ENCODE results near the gene WDR37.

Gene WDR37

DNA sequence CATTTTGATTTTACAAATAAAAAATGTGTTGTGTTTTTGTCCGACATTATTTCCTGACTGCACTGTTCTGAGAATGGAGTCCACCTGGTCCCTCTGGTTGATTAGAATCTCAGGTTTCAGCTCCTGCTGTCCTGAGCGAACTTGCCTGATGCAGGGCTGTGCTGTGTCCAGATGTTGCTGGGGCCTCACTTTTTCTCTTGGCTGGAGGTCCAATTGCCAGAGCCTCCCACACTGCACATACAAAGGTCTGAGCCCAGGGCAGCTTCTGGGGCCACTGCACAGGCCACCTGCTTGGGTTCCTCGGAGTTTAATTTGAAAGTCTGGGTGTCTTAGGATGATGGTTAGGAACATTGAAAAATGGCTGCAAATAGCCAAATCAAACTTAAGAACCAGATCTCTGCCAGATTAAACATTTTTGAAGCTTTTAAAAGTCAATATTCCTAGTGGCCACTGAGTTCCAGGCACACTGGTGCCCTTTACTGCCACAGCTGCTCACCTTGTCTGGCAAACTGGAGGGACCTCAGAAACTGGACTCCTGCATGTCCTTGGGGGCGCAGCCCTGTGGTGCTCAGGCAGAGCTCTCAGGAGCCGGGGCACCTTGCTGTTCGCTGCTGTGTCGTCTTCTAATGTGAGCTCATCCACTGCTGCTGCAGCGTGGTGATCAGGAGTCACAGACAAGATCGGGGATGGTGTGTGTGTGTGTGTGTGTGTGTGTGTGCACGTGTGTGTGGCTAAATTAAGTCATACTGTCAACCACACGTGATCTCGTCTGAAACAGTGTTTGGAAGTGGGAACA, 75.0 kb downstream of the WDR37 start:
- no peak for DNase-seq

DNA sequence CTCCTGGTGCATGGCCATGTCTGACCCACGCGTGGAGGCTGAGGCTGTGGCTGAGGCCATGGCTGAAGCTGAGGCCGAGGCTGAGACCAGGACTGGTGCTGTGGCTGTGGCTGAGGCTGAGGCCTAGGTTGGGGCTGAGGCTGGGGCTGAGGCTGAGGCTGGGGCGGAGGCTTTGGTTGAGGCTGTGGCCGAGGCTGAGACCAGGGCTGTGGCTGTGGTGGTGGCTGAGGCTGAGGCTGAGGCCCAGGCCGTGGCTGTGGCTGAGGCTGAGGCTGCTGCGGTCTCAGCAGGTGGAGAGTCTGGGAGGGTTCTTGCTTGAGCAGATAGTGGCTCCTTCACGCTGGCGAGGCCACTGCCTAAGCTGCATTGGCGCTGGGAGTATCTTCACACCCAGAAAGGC, 76.4 kb downstream of the WDR37 start:
- DNase-seq, result no peak

DNA sequence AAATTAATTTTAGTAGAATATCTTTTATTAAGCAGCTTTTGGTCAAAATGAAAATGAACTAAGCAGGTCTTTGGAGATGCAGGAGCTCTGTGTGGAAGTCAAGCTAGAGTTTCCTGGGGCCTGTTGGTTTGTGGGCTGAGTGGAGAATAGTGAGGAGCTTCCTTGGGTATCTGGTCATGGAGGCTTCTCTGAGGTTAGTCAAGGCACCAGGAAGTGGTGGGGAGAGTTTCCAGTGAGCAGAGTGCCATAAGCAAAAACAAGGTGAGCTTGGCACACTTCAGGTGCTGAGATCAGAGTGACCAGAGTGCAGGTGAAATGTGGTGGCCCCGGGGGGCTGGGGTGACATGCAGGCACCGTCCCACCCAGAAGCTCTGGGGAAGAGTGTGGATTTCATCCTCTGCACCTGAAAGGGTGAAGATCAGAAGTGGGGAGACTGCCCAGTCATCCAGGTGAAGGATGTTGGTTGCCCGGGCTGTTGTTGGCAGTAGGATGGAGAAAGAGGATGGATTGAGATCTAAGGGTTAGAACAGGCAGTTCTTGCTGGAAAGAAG, 77.4 kb downstream of the WDR37 start:
- DNase-seq, result no peak

DNA sequence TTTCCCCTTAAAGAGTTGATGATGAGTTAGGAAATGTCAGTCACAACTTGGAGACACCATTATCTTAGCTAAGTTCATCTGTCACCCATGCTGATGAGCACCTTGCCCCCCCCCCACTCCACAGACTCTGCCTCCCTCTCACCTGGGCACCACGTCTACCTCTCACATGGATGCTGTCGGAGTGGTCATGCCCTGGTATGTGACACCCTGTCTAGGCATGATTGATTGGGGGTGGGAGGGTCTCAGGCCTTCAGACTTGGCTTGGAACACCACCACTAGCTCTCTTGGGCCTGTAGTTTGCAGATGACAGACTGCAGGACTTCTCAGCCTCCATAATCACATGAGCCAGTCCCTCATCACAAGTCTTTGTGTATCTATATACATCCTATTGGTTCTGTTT, 78.0 kb downstream of the WDR37 start:
- no peak for DNase-seq

DNA sequence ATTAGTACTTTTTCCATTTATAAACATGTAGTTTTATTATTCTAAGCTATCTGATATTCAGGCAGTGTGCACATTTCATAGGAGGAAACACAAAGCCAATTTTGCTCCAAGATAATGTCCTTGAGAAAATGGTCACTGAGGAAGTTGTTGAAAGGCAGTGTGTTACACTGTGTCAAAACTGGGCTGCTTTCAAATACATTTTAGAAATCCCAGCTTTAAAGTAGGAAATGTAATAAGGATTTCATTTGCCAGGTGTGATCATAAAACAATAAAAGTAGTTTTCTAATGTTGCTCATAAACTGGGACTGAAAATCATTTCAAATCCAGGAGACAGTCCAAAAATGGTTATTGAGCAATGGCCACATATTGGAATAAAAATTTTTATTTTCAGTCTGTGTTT, 80.1 kb downstream of the WDR37 start:
- DNase-seq, result no peak

DNA sequence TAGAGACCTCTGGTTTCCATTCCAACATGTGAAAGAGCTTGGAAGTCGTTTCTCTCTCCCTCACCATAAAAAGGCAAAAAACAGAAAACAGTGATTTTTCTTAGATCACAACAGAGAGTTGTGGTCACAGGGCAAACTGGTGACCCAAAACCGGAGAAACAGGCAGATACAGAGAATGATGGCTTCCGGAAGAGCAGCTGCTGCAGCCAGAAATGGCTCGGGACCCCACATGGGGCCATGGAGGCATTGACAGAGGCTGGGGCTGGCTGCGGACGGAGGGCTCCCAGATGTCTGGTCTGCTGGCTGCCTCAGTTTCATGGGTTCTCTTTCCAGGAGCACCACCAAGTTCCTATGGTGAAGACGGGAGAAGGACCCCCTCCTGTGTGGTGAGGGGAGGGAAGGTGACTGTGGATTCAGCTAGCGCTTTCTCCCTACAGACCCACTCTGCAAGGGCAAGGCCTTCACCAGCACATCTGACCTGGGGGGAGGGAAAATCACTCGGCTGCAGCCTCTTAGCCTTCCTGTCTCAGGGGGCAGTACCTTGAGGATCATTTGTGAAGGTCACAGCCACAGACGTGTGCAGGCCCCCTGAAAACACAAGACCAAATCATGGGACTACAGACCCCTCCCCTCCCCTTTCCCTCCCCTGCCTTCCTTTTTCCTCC, 81.4 kb downstream of the WDR37 start:
- DNase-seq, result no peak

DNA sequence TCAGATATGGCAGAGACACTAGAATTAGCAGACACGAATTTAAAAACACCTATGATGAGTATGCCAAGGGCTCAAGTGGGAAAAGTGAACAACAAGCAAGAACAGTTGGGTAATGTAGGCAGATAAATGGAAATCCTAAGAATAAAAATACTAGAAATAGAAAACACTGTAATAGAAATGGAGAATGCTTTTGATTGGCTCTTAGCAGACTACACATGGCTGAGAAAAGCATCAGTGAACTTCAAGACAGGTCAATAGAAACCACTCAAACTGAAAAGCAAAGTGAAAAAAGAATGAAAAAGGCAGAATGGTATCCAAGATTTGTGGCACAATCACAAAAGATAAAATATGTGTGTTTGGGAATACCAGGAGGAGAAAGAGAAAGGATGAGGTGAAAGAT, 82.3 kb downstream of the WDR37 start:
- DNase-seq, result no peak

DNA sequence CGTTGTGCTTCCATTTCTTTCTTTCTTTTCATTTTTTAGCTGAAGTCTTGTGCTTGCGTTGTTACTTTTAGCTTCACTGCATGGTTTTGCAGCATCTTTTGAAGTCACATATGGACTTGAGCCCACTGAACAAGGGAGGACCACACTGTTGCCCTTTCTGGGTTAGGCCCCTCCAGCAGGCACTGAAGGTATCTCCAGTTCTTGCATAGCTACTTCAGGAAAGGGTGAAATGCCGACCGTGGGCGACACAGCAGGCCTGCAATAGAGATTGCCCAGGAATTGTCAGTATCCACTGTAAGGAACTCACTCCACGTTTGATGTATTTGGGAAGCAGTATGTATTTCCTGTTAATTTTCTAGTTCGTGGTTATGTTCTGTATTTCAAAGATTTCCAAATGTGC, 85.1 kb downstream of the WDR37 start:
- no peak for DNase-seq

DNA sequence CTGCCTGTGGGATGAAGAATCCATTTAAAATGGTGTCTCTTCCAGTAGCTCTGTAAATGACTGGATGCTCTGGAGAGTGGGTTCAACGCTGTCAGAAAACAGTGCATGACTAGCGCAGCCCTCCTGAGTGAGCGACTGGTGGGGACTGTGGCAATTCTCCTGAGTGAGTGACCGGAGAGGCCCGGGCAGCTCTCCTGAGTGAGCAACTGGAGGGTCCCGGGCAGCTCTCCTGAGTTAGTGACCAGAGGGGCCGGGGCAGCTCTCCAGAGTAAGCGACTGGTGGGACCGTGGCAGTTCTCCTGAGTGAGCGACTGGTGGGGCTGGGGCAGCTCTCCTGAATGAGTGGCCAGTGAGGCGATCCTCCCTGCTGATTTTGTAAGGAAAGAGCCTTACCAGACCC, 85.5 kb downstream of the WDR37 start:
- no peak for DNase-seq

DNA sequence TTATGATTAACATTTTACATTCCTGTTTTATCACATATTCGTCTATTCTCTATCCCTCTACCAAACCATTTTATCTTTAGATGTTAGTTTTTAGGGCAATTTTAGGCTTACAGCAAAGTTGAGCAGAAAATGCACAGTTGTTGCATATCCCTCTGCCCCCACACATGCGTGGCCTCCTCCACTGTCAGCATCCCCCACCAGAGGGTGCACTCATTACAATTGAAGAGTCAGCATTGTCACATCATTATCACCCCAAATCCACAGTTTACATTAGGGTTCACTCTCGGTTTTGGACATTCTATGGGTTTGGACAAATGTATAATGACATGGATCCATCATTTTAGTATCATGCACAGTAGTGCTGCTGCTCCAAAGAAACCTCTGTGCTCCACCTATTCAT, 86.4 kb downstream of the WDR37 start:
- DNase-seq, result no peak

DNA sequence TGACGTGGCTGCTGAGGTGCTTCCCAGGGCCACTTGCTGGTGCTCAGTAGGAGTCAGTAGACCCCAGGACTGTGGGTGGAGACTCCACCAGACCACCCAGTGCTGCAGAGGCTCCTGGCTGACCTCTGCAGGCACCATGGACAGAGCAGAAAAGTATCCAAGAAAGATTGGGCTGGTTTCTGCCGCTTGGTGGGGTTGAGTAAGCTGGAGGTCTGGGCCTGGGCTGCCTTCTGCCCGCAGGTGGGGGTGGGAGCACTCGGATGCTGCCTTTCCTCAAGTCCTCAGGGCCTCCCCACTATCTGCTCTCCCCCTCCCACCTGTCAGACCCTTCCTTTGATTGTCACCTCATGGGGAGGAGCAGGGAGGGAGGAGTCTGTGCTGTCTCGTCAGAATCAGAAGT, 91.6 kb downstream of the WDR37 start:
- no peak for DNase-seq

DNA sequence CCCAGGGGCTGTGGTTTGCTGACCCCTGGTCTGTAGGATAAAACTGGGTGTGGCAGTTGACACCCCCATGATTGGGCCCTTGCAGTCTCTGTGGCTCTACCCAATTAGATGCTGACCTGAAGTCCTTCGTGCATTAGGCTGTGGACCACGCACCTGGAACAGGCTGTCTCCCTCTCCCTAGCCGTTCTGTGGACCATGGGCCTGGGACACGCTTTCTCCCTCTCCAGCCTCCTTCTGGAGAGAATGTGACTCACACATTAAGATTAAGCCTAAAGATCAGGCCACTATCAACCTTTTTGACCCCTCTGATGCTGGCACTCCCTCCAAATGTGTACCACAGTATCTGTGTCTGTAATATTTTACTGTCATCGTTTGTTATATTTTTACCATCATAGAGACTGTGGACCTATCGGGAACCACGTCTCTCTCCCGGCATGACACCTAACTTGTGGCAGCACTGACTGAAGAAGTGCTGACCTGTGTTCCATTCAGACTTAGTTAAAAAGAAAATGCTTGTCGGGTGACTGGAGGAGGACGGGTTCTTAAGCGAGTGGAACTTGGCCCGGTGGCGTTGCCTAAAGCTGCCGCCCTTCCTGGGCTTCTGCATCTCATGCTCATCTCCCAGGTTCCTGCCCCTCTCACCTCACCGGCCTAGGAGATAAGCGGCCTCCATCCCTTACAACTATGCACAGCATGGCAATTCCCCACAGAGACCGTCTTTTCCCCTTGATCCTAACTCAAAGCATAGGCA, 92.8 kb downstream of the WDR37 start:
- no peak for DNase-seq

DNA sequence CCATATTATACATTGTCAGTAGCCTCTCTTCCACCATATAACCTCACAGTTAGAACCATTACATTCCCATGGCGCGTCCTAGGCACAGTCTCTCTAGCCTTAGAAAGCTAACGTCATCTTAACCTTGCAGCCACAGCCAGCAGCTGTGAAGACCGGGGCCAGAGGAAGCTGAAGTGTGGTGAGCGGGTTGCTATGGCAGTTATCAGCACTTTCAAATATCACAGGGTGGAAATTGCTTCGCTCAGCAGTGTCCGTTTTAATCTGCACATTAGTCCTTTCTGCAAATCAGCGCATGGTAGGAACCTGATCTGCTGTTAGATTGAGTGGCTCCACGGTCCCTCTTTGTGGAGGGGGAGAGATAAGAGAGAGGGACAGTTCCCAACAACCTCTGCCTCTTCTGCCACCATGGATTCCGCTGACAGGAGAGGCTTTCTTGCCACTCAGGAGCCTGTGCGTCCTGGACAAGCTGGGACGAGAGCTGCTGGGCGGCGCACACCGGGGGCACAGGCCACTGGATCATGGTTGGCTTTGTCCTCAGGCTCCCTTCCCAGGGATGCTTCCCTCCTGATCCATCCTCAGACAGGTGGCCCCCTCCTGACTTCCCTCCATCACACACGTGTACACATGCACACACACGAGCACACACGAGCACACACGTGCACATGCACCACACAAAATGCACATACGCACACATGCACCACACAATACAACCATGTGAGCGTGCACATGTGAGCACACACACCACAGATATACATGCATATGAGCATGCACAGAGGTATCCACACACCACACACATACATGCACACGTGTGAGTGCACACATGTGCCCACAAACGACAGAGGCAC, 93.8 kb downstream of the WDR37 start:
- no peak for DNase-seq

DNA sequence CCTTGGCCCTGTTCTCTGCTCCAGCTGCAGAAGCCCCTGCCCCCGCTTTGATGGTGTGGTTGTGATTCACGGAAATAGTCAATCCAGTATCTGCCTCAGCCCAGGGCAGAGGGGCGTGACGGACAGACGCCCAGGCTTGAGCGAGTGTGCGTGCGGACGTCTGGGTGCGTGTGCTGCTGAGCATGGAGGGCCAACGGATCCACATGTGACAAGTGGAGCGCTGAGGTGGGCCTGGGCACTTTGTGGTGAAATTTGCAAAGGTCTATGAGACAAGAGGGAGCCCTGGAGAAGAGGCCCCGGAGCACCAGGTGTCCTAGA, 94.4 kb downstream of the WDR37 start:
- DNase-seq, result no peak

DNA sequence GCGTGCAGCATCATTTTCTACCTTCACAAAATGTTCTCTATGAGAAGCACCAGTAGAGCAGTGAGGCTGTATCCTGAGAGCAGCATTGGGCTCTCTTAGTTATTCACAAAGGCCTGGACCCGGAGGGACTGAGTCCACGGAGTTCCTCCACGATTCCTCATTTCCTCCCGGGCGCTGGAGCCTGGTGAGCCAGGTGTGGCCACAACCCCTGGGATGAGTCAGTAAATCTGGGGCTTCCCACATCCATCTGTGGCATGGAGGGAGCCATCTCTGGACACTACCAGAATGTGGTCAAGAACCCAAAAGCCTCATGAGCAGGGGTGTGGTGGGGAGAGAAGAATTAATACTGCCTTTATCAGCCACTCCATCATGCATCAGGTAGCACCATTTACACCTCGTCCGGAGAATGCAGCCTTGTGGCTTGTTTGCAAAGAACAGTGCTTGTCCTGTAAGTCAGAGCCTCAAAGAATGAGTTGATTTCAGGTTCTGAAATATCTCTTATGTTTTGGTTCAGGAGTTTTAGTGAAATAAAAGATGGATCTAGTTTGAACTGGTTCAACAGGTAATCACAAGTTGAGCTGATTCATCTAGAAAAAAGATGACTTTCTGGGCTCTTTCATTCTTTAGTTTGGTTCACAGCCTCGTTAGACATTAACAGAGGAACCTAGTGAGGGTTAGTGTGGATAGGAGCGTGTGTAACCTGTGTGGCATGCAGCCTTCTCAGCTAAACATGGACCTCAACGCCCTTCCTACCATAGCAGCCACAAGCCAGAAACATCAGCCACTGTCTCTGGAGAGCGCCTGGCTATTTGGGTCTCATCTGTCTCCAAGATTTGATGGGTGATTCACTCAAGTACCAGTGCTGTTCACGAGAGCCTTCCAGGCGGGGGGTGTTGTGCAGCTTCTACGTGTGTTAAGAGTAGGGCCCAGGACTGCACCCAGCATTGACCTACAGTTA, 95.2 kb downstream of the WDR37 start:
- no peak for DNase-seq

DNA sequence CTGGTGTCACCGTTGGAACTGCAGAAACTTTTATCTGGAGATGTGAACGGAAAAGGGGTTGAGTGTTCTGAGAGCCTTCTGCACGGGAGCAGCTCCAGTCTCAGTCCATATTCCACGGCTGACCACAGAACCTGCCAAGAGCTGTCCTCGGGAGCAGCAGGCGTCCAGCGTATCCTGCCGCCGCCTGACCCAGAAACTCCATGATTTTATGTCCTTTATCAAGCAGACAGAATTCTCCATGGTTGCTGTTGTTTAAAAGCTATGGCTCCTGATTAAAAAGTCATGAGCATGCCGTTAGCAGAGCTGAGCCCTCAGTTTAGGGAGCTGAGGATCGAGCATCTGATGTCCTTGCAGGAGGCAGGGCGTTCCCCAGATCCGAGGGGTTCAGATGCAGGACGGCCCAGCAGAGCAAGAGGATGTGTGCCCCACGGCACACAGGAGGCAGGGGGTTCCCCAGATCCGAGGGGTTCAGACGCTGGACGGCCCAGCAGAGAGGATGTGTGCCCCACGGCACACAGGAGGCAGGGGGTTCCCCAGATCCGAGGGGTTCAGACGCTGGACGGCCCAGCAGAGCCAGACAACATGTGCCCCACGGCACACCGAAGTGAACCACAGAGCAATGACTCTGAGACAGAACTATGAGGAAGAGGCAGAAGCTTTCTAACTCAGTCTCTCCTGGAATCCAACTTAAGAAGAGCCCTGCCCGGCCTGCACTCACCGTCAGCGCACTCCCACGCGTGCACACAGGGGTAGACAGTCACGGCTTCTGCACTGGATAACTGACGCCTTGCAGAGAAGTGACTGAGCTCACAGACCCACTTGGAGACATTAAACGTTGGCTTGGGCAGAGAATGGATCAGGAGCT, 96.4 kb downstream of the WDR37 start:
- no peak for DNase-seq

DNA sequence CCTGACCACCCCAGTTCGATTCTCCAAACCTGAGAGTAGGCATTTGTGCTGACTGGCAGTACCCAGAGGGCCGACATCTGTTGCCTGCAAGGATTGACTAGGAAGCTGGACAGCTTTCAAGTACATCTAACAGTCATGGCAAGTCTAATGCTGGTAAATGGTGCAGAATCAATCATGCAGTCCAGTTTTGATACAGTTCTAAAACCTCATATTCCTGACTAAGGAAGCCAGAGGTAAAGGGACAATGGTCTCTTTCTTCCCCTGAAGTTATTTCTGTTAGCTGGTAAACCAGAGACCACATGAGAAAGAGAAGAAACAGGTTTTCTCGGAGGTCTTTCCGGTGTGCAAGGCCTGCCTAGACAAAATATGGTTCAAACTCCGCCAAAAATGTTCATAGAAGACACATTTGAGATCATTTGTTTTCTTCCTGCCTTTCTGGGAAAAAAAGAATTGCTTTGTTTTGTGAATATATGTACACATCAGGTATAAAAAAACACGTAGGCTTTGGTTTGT, 97.1 kb downstream of the WDR37 start:
- no peak for DNase-seq

DNA sequence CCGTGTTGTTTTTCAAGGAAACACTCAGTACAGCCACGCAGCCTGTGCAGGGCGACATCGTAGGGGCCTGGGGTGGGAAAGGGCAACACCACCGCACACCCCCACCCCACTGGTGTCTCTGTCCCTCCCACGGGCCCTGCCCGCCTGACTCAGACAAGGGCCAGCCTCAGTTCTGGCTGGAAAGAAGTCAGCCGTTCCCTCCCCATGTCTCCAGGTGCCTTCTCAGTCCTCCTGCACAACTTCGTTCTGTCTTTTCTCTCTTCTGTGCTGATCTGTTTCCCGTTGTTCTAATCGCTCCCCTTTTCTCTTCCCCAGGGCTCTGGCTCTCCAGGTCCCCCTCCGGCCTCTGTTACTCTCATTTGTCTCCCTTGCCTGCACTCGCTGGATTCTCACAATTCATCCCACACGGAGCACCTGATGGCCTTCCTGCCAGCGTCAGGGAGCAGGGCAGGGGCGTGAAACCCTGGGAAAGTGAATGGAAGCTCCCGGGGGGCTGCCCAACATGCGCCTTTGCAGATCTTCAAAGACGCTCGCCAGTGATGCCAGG, 97.7 kb downstream of the WDR37 start:
- DNase-seq, result no peak

DNA sequence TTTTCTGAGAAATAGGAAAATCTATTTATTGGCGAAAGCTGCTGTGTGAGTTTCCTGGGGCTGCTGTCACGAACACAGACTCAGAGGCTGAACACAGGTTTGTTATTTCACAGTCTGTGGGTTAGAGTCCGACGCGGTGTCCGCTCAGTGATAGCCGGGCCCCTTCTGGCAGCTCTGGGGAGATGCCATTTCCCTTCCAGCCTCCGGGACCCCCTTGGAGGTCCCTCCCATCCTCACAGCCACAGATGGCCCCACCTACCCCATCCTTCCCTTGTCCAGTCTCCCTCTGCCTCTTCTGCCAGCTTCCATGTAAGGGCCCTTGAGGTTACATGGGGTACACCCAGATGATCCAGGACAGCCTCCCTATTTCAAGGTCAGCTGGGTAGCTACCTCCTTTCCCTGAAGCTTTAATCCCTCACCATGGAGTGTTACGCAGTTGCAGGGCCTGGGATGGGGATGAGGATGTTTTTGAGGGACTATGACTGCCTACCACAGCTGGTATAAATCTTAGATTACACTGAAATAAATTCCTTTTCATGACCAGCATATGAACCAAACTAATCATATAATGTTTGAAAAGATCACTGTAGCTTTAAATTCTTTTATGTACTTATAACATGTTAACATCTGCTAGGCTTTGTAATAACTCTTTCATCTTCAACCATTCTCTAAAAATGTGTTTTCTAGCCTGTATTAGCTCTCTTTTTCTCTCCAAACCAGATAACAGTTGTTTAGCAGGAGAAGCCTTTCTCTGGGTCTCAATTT, 98.5 kb downstream of the WDR37 start:
- no peak for DNase-seq
